Activated CD8-positive, alpha-beta memory T cell treated with anti-CD3 and anti-CD28 coated beads, Interleukin-2, amount 50 U/mL, for 24 hours (primary cell): ENCODE results near the gene IPO7.

Experiments used
- DNase-seq: peaks from one replicate; pipeline ENCODE4 v3.0.0-alpha.2; 2020; ENCODE audit errors: extremely low read depth

The IPO7 gene

GRCh38 chr11:9490376-9490775 is 105.9 kb downstream of the IPO7 start:
- DNase-seq, result no peak

- DNase-seq, result no peak
Measured at GRCh38 chr11:9493492-9493891, 109.0 kb downstream of the IPO7 start.

GRCh38 chr11:9494316-9494715 is 109.9 kb downstream of the IPO7 start:
- no peak for DNase-seq

- no peak for DNase-seq
Measured at GRCh38 chr11:9495803-9496514, 111.5 kb downstream of the IPO7 start.
